ENCODE measurements around the gene RHBDL2.
"Not testable (repeated sequence)": the region's sequence is repeated elsewhere in the genome, so short reads cannot be mapped to it uniquely, and the experiment has no call there.

Gene RHBDL2

GRCh38 chr1:38941527-38942019 lies at the start of gene RHBDL2:
Gene RHBDL2, minus strand, starts transcription at chr1:38941830. Its CDS starts 22,618 bp downstream, at chr1:38919212.
- no peak for DNase-seq

GRCh38 chr1:38990738-38991637 lies 49.4 kb upstream of the RHBDL2 start, which contains the start of gene AKIRIN1:
Gene AKIRIN1, plus strand, starts transcription at chr1:38991276. Its CDS starts 105 bp downstream, at chr1:38991381.
- peak; percentile 98 to 99 for DNase-seq

GRCh38 chr1:38990386-38990737 lies 48.7 kb upstream of the RHBDL2 start:
- no peak for DNase-seq

- no peak for DNase-seq
Observed at GRCh38 chr1:38989979-38990378, 48.3 kb upstream of the RHBDL2 start.

GRCh38 chr1:38979380-38979779 lies 37.8 kb upstream of the RHBDL2 start:
- not testable (repeated sequence) for DNase-seq

DNA sequence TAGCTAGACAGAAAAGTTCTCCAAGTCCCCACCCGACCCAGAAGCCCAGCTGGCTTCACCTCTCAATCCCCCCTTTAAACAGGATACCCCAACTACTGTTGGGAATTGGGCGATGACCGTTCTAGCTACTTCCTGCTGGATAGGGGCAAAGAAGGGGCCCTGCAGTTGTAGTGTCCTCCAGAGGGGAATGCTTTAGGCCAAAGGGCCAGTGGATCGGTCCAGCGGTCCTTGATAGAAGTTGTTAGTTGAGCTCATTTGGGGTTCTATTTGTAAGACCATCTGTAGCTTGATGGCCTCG lies 36.6 kb upstream of the RHBDL2 start:
- DNase-seq = peak in 1 of 2 donors; percentile 13

DNA sequence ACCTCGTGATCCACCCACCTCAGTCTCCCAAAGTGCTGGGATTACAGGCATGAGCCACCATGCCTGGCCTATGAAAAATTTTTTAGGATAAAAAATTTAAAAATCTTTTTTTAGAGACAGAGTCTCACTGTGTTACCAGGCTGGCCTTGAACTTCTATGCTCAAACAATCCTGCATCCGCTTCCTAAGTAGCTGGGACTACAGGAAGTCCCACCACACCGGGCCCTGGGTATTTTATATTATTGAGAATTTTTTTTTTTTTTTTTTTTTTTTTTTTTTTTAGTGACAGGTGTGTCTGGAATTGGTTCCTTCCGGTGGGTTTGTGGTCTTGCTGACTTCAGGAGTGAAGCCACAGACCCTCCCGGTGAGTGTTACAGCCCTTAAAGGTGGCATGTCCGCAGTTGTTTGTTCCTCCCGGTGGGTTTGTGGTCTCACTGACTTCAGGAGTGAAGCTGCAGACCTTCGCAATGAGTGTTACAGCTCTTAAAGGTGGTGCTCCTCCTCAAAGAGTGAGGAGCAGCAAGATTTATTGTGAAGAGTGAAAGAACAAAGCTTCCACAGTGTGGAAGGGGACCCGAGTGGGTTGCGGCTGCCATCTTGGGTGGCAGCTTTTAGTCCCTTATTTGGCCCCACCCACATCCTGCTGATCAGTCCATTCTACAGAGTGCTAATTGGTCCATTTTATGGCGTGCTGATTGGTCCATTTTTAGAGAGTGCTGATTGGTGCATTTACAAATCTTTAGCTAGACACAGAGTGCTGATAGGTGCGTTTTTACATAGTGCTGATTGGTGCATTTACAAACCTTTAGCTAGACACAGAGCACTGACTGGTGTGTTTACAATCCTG lies 36.0 kb upstream of the RHBDL2 start:
- DNase-seq = peak in 1 of 2 donors; percentile 20

GRCh38 chr1:38973659-38974437 lies 32.2 kb upstream of the RHBDL2 start:
- no peak for DNase-seq

- DNase-seq = not testable (repeated sequence)
Observed at GRCh38 chr1:38973145-38973544, 31.5 kb upstream of the RHBDL2 start.

DNA sequence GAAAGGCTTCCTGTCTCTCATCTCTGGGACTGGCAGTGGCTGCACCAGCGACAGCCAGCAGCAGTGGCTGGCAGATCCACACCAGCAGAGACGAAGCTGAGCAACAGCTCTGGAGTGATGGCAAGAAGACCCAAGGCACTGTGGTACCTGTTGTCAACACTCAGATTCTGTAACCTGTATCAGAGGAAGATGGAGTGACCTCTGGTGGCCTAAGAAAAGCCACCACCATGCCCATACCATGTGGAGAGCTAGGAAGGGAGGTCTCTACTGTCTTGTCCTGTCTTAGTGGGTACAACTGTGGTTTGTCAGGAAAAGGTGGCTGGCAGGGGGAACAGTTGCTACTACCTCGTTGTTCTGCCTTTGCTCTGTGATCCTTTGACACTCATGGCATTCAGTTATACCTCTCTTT lies 22.5 kb upstream of the RHBDL2 start:
- DNase-seq = peak in 1 of 2 donors; percentile 6

DNA sequence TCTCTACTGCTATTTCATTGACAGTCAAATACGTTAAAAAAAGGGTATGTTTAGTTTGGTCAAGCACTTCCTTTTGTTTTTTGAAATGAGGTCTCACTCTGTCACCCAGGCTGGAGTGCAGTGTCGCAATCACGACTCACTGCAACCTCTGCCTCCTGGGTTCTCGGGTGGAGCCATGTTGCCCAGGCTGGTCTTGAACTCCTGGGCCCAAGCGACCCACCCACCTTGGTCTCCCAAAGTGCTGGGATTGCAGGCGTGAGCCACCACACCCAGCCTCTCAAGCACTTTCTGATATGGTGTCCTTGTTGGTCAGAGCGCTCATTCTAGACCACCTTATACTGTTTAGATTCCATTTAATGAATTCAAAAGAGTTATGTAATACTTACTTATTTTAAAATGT lies 20.9 kb upstream of the RHBDL2 start:
- DNase-seq = no peak

GRCh38 chr1:38962113-38962512 lies 20.5 kb upstream of the RHBDL2 start:
- DNase-seq = no peak

DNA sequence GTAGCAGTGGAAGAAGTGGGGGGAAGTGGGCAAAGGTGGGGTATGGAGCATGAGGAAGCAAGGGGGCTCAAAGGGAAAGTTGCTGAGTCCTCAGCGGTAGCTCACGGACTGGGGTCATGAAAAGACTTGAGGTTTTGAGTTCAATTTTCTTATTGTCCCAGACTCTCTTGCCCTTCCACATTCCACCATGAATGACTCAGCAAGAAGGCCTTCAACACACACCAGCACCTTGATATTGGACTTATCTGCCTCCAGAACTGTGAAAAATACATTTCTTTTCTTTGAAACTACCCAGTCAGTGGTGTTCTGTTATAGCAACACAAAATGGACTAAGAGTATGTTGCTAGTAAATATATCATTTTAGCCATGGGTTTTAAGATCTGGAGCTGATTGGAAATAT lies 17.3 kb upstream of the RHBDL2 start:
- no peak for DNase-seq

DNA sequence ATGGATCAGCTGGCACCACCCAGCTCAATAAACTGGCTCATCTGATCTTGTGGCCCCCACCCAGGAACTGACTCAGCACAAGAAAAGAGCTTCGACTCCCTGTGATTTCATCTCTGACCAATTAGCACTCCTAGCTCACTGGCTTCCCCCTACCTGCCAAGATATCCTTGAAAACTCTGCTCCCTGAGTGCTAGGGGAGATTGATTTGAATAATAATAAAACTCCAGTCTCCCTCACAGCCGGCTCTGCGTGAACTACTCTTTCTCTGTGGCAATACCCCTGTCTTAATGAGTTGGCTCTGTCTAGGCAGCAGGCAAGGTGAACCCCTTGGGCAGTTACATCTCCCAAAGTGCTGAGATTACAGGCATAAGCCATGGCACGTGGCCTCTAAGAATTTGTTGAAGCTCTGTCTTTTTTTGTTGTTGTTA lies 11.8 kb upstream of the RHBDL2 start:
- DNase-seq = no peak

DNA sequence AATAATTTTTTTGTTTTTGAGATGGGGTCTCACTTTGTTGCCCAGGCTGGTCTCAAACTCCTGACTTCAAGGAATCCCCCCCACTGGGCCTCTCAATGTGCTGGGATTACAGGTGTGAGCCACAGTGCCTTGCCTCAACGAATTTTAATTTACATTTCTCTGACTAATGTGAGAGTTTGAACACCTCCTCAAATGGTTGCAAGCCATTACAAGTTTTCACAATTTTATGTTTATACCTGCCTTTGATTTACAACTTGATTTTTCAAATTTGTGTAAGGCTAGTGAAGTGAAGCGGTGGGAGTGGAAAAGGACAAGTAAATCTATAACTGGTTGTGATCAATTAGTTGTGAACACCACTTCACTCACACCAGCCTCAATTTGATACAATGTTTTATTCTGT lies 8.9 kb upstream of the RHBDL2 start:
- no peak for DNase-seq

GRCh38 chr1:38944547-38944946 lies 2.9 kb upstream of the RHBDL2 start:
- no peak for DNase-seq

DNA sequence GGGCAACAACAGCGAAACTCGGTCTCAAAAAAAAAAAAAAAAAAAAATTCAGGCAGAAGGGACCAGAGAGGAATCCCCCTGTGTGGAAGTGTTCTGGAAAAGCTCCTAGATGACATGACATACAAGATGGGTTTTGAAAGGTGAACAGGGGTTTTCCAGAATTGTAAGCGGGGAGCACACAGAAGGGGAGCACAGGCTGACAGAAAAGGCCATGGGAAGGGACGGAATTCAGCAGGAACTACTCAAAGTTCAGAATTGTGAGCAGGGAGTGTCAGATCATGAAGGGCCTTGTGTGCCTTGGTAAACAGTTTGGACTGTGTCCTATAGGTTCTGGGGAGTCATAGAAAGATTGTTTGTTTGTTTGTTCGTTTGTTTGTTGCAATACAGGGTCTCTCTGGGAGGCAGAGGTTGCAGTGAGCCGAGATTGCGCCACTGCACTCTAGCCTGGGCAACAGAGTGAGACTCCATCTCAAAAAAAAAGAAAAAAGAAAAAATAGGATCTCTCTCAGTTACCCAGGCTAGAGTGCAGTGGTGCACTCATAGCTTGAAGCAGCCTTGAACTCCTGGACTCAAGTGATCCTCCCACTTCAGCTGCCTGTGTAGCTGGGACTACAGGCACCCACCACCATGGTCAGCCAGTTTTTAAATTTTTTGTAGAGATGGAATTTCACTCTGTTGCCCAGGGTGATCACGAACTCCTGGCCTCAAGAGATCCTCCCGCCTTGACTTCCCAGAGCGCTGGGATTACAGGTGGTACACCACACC lies 1.2 kb upstream of the RHBDL2 start:
- no peak for DNase-seq

- DNase-seq = no peak
Observed at GRCh38 chr1:38941093-38941492, 537 bp downstream of the RHBDL2 start.

DNA sequence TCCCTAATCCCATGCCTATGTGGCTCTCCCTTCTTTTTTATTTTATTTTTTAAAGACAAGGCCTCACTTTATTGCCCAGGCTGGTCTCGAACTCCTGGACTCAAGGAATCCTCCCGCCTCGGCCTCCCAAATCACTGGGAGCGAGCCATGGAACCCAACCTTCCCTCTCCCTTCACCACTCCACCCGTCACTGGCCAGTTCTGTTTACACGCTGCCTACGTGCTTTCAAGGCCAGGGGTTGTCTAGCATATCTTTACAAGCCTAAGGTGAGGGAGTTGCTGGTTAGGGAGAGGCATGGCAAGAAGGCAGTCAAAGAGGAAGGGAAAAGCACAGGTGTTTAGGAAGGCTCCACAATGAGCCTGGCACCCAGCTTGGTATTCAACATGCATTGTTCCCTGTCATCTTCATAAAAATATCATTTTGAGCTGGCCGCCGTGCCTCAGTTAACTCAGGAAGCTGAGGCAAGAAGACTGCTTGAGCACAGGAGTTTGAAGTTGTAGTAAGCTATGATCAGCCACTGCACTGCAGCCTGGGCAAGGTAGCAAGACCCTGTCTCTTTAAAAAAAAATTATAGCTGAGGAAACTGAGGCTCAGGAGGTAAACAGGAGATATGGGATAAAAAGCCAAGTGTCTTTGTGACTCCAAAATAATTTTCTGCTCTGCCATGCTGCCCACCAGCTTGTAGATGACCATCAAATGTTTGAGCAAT lies 1.1 kb downstream of the RHBDL2 start:
- DNase-seq = no peak

- DNase-seq = no peak
Observed at GRCh38 chr1:38938722-38939260, 2.8 kb downstream of the RHBDL2 start.

DNA sequence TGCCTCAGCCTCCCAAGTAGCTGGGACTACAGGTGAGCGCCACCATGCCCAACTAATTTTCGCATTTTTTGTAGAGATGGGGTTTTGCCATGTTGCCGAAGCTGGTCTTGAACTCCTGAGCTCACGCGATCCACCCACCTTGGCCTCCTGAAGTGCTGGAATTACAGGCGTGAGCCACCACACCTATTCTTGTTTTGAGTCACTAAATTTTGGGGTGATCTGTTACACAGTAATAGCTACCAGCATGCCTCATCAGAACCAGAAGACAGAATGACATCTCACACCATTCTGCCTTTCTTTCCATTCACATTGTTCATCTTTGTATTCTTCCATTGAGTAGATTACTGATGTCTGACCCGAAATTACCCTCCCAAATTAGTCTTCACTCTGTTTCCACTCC lies 9.1 kb downstream of the RHBDL2 start:
- DNase-seq = peak in 1 of 2 donors; percentile 10
